ENCODE data around the gene HES1.
"Not testable (repeated sequence)": the region's sequence is repeated elsewhere in the genome, so short reads cannot be mapped to it uniquely, and the experiment has no call there.

Gene HES1

GRCh38 chr3:194119831-194120590 is 15.9 kb upstream of the HES1 start:
- peaks cover 52% of the 10 kb centered on the region for H3K27me3 ChIP-seq (ENCODE audit: control insufficient read depth, insufficient read depth, low read length)
- H3K36me3 ChIP-seq (ENCODE audit: insufficient read depth, low read length): no peaks in the 10 kb centered on the region
- no peak overlapping the region for H3K4me3 ChIP-seq (ENCODE audit: low read length)
- H3K4me1 ChIP-seq (ENCODE audit: control insufficient read depth, insufficient read depth, low read length): peaks cover 3% of the 10 kb centered on the region
- H3K9ac ChIP-seq (ENCODE audit: low read depth, low read length): no peak overlapping the region
- no peaks in the 10 kb centered on the region for H3K9me3 ChIP-seq (replicated peaks; ENCODE audit: low read length)
- H3K4me2 ChIP-seq (ENCODE audit: low read length): no peak overlapping the region

DNA sequence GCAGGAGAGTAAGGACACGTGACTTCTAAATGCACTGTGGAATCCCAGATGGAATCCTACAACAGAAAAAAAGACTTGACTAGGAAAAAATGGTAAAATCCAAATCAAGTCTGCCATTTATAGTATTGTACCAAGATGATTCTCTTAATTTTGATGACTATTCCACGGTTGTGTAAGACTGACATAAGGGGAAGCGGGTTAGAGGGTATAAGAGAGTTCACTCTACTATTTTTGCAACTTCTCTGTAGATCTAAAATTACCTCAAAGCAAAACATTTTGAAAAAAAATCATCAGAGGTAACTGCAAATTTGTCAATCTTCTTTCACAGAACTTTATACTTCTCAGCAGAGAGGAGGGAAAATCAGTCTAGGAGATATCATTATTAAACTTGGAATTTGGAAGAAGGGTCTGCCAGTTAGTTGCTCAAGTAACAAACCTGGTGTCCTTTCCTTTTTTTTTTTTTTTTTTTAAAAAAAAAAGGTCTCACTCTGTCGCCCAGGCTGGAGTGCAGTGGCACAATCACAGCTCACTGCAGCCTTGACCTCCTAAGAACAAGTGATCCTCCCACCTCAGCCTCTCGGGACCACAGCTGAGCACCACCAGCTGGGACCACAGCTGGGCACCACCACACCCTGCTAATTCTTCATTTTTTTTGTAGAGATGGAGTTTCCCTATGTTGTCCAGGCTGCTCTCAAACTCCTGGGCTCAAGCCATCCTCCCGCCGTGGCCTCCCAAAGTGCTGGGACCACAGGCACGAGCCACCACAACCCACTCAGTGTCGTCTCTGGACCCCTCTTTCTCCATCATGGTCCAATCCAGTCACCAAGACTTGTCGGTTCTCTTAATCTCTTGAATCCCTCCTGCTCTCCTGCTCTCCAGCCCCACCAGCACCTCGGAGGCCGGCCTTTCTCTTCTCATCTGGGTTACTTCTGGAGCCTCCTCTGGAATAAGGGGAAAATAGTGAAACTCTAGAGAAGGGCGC is 14.9 kb upstream of the HES1 start:
- Histone ChIP-seq H3K9ac (ENCODE audit: low read depth, low read length) (no peak overlapping the region), H3K9me3 (replicated peaks; ENCODE audit: low read length) (no peaks in the 10 kb centered on the region), H3K4me3 (ENCODE audit: low read length) (no peak overlapping the region), H3K27me3 (ENCODE audit: control insufficient read depth, insufficient read depth, low read length) (peaks cover 51% of the 10 kb centered on the region), H3K4me1 (ENCODE audit: control insufficient read depth, insufficient read depth, low read length) (peaks cover 3% of the 10 kb centered on the region), H3K4me2 (ENCODE audit: low read length) (no peak overlapping the region), H3K36me3 (ENCODE audit: insufficient read depth, low read length) (no peaks in the 10 kb centered on the region)

DNA sequence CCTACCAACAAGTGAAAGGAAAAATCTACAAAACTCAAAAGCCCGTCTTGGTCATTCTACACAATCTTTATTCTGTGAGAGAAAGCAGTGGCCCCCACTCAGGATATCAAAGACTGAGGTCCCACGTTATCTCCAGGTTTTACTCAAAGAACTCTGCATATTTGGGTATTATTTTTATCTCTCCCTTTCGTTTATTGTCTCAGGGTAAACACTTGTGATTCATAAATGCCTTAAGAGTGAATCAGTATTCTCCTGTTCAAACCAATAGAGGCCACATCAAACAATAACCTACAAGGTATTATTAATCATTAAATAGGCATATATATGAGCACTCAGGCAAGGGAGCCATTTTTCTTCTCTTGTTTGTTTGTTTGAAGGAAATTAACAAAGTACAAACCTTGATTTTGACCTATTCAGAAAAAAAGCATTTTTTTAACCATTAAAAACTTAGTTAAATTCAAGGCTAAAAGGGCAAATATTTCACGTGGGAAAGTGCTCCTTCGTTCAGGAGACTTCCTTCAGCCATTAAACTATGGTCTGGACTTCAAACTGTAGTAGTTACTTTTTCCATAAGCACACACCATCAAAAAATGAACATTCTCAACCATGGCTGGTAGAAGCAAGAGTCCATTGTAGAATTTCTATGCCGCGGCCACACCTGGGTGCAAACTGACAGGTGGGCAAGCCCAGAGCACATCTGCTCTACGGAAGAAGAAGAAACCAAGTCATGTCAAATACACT is 13.9 kb upstream of the HES1 start:
- Histone ChIP-seq H3K9me3 (replicated peaks; ENCODE audit: low read length) (no peaks in the 10 kb centered on the region), H3K36me3 (ENCODE audit: insufficient read depth, low read length) (no peaks in the 10 kb centered on the region), H3K4me3 (ENCODE audit: low read length) (no peak overlapping the region), H3K9ac (ENCODE audit: low read depth, low read length) (no peak overlapping the region), H3K4me2 (ENCODE audit: low read length) (no peak overlapping the region), H3K27me3 (ENCODE audit: control insufficient read depth, insufficient read depth, low read length) (peaks cover 53% of the 10 kb centered on the region), H3K4me1 (ENCODE audit: control insufficient read depth, insufficient read depth, low read length) (peaks cover 3% of the 10 kb centered on the region)

DNA sequence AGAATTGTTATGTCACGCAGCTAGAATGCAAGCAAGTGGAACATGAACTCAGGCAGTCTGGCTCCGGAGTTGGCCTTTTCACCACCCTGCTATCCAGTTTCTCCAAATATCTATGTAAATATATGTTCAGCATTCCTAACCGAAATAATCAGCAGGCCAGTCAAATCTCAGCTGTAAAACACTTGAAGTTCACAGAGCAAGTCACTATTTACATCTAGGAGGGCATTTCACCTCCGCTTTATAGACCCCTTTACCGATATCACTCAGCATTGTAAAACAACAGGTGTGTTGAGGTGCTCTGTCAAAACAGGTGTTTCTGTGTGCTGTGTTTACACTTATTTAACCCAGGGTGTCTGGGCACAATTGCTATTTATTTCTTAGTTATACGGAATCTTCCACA is 12.2 kb upstream of the HES1 start:
- H3K27me3 ChIP-seq (ENCODE audit: control insufficient read depth, insufficient read depth, low read length): peaks cover 60% of the 10 kb centered on the region
- no peak overlapping the region for H3K4me2 ChIP-seq (ENCODE audit: low read length)
- no peak overlapping the region for H3K4me3 ChIP-seq (ENCODE audit: low read length)

DNA sequence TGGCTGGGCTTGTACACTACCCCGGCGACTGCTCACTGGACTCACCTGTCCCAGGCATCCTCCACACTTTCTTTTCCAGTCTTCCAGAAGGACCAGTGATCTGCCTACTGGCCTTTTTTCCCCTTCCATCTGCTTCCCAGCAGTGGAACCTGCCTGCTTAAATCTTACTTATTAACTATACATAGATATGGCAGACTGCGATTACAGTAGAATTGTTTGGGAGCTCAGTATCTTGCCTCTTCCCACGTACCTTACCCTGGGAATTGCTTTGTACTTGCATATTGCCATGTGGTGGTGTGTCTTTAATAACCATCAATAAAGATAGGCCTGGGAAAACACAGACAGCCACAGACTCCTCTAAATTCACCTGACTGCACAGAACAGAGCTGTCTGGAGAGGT is 11.8 kb upstream of the HES1 start:
- H3K36me3 ChIP-seq (ENCODE audit: insufficient read depth, low read length): no peaks in the 10 kb centered on the region
- H3K4me2 ChIP-seq (ENCODE audit: low read length): no peak overlapping the region
- no peak overlapping the region for H3K4me3 ChIP-seq (ENCODE audit: low read length)
- H3K27me3 ChIP-seq (ENCODE audit: control insufficient read depth, insufficient read depth, low read length): peaks cover 55% of the 10 kb centered on the region
- H3K9me3 ChIP-seq (replicated peaks; ENCODE audit: low read length): no peaks in the 10 kb centered on the region
- peaks cover 3% of the 10 kb centered on the region for H3K4me1 ChIP-seq (ENCODE audit: control insufficient read depth, insufficient read depth, low read length)
- H3K9ac ChIP-seq (ENCODE audit: low read depth, low read length): no peak overlapping the region

More for the DNA sequence above, 12.2 kb upstream of the HES1 start:
- Histone ChIP-seq H3K4me1 (ENCODE audit: control insufficient read depth, insufficient read depth, low read length) (peaks cover 3% of the 10 kb centered on the region), H3K9ac (ENCODE audit: low read depth, low read length) (no peak overlapping the region), H3K36me3 (ENCODE audit: insufficient read depth, low read length) (no peaks in the 10 kb centered on the region), H3K9me3 (replicated peaks; ENCODE audit: low read length) (no peaks in the 10 kb centered on the region)

DNA sequence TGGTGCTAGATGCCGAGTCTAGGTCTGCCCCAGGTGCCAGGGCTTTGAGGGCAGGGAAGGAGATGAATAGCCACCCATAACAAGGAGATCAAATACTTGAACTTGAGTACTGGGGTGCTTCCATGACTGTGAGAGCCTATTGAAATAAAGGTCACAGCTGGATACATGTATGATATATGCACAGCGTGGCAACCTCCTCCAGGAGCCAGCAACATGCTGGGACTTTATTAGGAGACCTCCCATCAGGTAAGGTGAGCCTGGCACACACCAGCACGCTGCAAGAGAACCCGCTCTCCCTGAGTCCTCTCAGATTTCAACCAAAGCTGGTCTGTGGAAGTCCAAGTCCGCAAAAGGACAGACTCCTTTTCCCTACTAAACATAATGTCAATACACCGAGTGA is 10.5 kb upstream of the HES1 start:
- H3K9ac ChIP-seq (ENCODE audit: low read depth, low read length): no peak overlapping the region
- H3K4me2 ChIP-seq (ENCODE audit: low read length): no peak overlapping the region
- H3K4me1 ChIP-seq (ENCODE audit: control insufficient read depth, insufficient read depth, low read length): peaks cover 3% of the 10 kb centered on the region
- H3K9me3 ChIP-seq (replicated peaks; ENCODE audit: low read length): no peaks in the 10 kb centered on the region
- H3K4me3 ChIP-seq (ENCODE audit: low read length): no peak overlapping the region
- peaks cover 65% of the 10 kb centered on the region for H3K27me3 ChIP-seq (ENCODE audit: control insufficient read depth, insufficient read depth, low read length)
- H3K36me3 ChIP-seq (ENCODE audit: insufficient read depth, low read length): no peaks in the 10 kb centered on the region

DNA sequence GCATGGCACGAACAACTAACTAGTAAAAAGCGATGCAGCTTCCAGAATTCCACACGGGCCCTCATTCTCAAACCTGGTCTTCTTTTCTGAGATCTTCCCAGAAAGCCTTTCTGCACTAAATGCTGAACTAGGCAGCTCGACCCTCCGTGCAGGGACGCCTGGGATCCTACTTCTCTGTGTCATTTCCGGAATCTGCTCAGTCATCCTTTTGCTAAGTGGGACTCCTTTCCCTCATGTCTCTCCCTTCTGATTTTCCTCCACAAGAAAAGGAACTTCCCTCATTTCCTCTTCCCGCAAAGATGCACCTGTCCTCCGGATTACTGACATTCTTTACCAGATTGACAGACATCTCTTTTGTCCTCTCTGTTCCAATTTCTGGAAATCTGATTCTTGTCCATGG is 9.2 kb upstream of the HES1 start:
- H3K27me3 ChIP-seq (ENCODE audit: control insufficient read depth, insufficient read depth, low read length): peaks cover 67% of the 10 kb centered on the region
- H3K9ac ChIP-seq (ENCODE audit: low read depth, low read length): no peak overlapping the region
- H3K9me3 ChIP-seq (replicated peaks; ENCODE audit: low read length): no peaks in the 10 kb centered on the region
- H3K4me2 ChIP-seq (ENCODE audit: low read length): no peak overlapping the region
- peaks cover under 1% of the 10 kb centered on the region for H3K4me1 ChIP-seq (ENCODE audit: control insufficient read depth, insufficient read depth, low read length)
- no peak overlapping the region for H3K4me3 ChIP-seq (ENCODE audit: low read length)
- H3K36me3 ChIP-seq (ENCODE audit: insufficient read depth, low read length): no peaks in the 10 kb centered on the region

DNA sequence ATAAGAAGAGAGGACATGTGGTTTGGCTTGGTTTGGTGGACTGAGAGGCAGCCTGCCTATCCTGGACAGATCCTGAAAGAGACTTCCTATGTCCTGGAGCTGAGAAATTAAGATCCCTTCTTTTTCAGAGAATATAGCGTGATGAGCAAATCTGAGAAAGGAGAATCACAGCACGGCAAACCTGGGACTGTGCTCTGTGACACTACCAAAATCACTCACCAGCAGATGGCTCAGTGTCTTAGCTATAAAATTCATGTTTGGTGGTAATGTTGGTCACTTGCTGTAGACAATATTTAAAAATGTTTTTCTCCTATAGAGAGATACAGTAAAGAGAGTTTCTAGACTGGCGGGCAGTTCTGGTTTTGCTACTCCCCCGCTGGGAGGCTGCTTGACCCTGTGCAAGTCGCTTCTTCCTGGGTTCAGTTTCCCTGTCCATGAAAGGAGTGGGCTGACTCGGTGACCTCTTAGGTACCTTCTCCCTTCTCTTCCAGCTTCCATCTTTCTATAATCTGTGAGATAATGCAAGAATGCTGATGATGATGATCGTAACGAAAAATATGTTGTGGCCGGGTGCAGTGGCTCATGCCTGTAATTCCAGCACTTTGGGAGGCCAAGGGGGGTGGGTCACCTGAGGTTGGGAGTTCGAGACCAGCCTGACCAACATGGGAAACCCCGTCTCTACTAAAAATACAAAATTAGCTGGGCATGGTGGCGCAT is 7.6 kb upstream of the HES1 start:
- H3K36me3 ChIP-seq (ENCODE audit: insufficient read depth, low read length): no peaks in the 10 kb centered on the region
- no peak overlapping the region for H3K4me3 ChIP-seq (ENCODE audit: low read length)
- peaks cover under 1% of the 10 kb centered on the region for H3K4me1 ChIP-seq (ENCODE audit: control insufficient read depth, insufficient read depth, low read length)
- peaks cover 69% of the 10 kb centered on the region for H3K27me3 ChIP-seq (ENCODE audit: control insufficient read depth, insufficient read depth, low read length)
- no peaks in the 10 kb centered on the region for H3K9me3 ChIP-seq (replicated peaks; ENCODE audit: low read length)
- H3K9ac ChIP-seq (ENCODE audit: low read depth, low read length): no peak overlapping the region
- H3K4me2 ChIP-seq (ENCODE audit: low read length): no peak overlapping the region

DNA sequence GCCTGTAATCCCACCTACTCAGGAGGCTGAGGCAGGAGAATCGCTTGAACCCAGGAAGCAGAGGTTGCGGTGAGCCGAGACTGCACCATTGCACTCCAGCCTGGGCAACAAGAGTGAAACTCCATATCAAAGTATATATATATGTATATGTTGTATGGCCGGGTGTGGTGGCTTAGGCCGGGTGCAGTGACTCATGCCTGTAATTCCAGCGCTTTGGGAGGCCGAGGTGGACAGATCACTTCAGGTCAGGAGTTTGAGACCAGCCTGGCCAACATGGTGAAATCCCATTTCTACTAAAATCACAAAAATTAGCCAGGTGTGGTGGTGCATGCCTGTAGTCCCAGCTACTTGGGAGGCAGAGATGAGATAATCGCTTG is 7.0 kb upstream of the HES1 start:
- not testable (repeated sequence) for H3K9ac ChIP-seq (ENCODE audit: low read depth, low read length); H3K4me3 ChIP-seq (ENCODE audit: low read length); H3K4me1 ChIP-seq (ENCODE audit: control insufficient read depth, insufficient read depth, low read length); H3K4me2 ChIP-seq (ENCODE audit: low read length); H3K9me3 ChIP-seq (replicated peaks; ENCODE audit: low read length); H3K36me3 ChIP-seq (ENCODE audit: insufficient read depth, low read length)
- peaks cover 73% of the 10 kb centered on the region for H3K27me3 ChIP-seq (ENCODE audit: control insufficient read depth, insufficient read depth, low read length)

GRCh38 chr3:194129581-194130133 is 6.3 kb upstream of the HES1 start:
- Histone ChIP-seq H3K27me3 (ENCODE audit: control insufficient read depth, insufficient read depth, low read length) (peaks cover 67% of the 10 kb centered on the region), H3K36me3 (ENCODE audit: insufficient read depth, low read length) (no peaks in the 10 kb centered on the region), H3K4me1 (ENCODE audit: control insufficient read depth, insufficient read depth, low read length) (peaks cover 6% of the 10 kb centered on the region), H3K9ac (ENCODE audit: low read depth, low read length) (no peak overlapping the region), H3K4me3 (ENCODE audit: low read length) (no peak overlapping the region), H3K4me2 (ENCODE audit: low read length) (no peak overlapping the region), H3K9me3 (replicated peaks; ENCODE audit: low read length) (no peaks in the 10 kb centered on the region)

Data from skeletal muscle satellite cell (primary cell).